IMR-90 (cell line): ENCODE results near the gene SNX22.

Experiments used
- CEBPB ChIP-seq: IDR thresholded peaks from 2 replicates; pipeline ENCODE4 v1.6.1; 2012; ENCODE audit warnings: low read depth, low read length, improper control_type of control experiment
- CTCF ChIP-seq: conservative IDR thresholded peaks from 2 replicates; pipeline ENCODE4 v1.5.1; 2012; ENCODE audit warnings: mild to moderate bottlenecking, low read depth, low read length, improper control_type of control experiment
- FOS ChIP-seq: fragments of 150-350 bp; IDR thresholded peaks from 2 replicates; pipeline ENCODE4 v1.6.1; 2016; ENCODE audit warnings: low read depth, low read length
- MAZ ChIP-seq: IDR thresholded peaks from 2 replicates; pipeline ENCODE4 v1.6.1; 2012; ENCODE audit warnings: low read depth, mild to moderate bottlenecking, low read length, improper control_type of control experiment, moderate library complexity, borderline replicate concordance
- MXI1 ChIP-seq: IDR thresholded peaks from 2 replicates; pipeline ENCODE4 v1.6.1; 2012; ENCODE audit warnings: low read depth, mild to moderate bottlenecking, low read length, moderate library complexity, borderline replicate concordance
- POLR2A ChIP-seq: IDR thresholded peaks from 2 replicates; pipeline ENCODE4 v1.6.1; 2012; ENCODE audit warnings: mild to moderate bottlenecking, low read depth, low read length
- RFX5 ChIP-seq: IDR thresholded peaks from 2 replicates; pipeline ENCODE4 v1.8.0; 2012; ENCODE audit warnings: low read depth, mild to moderate bottlenecking, low read length, moderate library complexity
- USF2 ChIP-seq: fragments of 150-350 bp; IDR thresholded peaks from 2 replicates; pipeline ENCODE4 v1.6.1; 2017; ENCODE audit warnings: mild to moderate bottlenecking, antibody characterized with exemption, low read length, low read depth

GRCh38 chr15:64162478-64162868, 10.9 kb downstream of the SNX22 start:
- TF ChIP-seq CEBPB, result no peak
- TF ChIP-seq MXI1, result peak; percentile 85
- TF ChIP-seq USF2, result no peak
- no peak for TF ChIP-seq CTCF
- TF ChIP-seq MAZ, result no peak
- TF ChIP-seq RFX5, result no peak
- no peak for TF ChIP-seq POLR2A
- no peak for TF ChIP-seq FOS
